ENCODE data around the gene PIEZO2.
"Not testable (repeated sequence)": the region's sequence is repeated elsewhere in the genome, so short reads cannot be mapped to it uniquely, and the experiment has no call there.

PIEZO2 gene

DNA sequence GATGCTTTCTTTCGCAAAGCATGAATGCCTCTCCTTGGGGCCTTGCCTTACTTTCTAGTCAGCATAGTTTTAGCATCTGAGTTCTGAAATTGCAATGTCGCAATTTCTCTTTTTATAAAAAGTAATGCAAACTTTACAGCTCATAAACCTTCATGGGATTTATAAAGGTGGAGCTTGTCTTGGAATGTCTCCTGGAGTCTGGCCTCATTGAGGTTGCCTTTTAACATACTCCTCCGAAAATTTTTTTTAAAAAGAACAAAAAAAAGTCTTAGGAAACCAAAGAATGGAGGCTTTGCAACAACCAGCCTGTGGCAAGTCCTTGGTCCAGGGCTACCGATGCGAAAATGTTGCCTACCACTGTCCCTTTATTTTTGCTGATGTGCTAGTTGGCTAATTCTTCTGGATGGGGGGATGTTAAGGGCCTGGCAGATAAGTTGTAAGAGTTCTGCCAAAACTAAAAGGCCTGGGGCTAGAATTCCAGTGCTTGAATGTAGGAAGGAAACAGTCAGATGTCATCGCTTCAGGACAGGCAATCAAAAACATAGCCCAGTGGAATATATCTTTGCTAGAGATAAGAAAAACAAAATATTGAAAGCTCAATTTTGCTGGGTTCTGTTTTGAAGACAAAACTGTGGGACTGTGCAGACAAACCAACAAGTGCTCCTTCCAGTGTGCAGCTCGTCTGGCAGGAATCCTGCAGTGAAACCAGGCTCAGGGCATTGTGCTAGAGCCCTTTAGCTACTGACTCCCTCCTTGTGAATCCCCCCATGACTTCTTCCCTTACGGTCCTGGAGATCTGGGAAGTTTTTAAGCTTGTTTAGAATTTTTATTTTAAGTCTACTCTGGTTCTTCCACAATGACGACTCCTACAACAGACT, 213.0 kb downstream of the PIEZO2 start:
- no peak overlapping the region for H3K27ac ChIP-seq (ENCODE audit: low read length)
- no peaks in the 10 kb centered on the region for H3K36me3 ChIP-seq (ENCODE audit: control insufficient read depth, insufficient read depth, low read length)
- H3K4me3 ChIP-seq (ENCODE audit: low read length) = no peak overlapping the region
- DNase-seq (ENCODE audit: low read depth, low spot score) = no peak
- no peaks in the 10 kb centered on the region for H3K27me3 ChIP-seq (ENCODE audit: control insufficient read depth, insufficient read depth, low read length)
- whole genome bisulfite sequencing (ENCODE audit: insufficient coverage, insufficient read length) = no CpG with 5 or more reads among the region's 9 CpGs
- no peaks in the 10 kb centered on the region for H3K9me3 ChIP-seq (ENCODE audit: control insufficient read depth, insufficient read depth, low read length)
- H3K4me1 ChIP-seq (ENCODE audit: control insufficient read depth, insufficient read depth, low read length) = no peaks in the 10 kb centered on the region

- H3K4me1 ChIP-seq (ENCODE audit: control insufficient read depth, insufficient read depth, low read length) = no peaks in the 10 kb centered on the region
- no peaks in the 10 kb centered on the region for H3K36me3 ChIP-seq (ENCODE audit: control insufficient read depth, insufficient read depth, low read length)
- H3K4me3 ChIP-seq (ENCODE audit: low read length) = no peak overlapping the region
- H3K27me3 ChIP-seq (ENCODE audit: control insufficient read depth, insufficient read depth, low read length) = no peaks in the 10 kb centered on the region
- no peak overlapping the region for H3K27ac ChIP-seq (ENCODE audit: low read length)
- no peak for DNase-seq (ENCODE audit: low read depth, low spot score)
- WGBS (ENCODE audit: insufficient coverage, insufficient read length) = no CpG with 5 or more reads among the region's 7 CpGs
- H3K9me3 ChIP-seq (ENCODE audit: control insufficient read depth, insufficient read depth, low read length) = no peaks in the 10 kb centered on the region
These were observed 213.8 kb downstream of the PIEZO2 start for GRCh38 chr18:10935588-10935987.

DNA sequence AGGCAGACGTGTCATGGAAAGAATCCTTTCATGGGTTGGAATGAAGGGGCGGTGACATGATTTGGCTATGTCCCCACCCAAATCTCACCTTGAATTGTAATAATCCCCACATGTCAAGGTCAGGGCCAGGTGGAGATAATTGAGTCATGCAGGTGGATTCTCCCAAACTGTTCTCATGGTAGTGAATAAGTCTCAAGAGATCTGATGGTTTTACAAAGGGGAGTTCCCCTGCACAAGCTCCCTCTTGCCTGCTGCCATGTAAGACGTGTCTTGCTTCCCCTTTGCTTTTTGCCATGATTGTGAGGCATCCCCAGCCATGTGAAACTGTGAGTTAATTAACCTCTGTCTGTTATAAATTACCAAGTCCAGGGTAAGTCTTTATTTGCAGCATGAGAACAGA, 215.7 kb downstream of the PIEZO2 start:
- not testable (repeated sequence) for H3K9me3 ChIP-seq (ENCODE audit: control insufficient read depth, insufficient read depth, low read length); H3K27me3 ChIP-seq (ENCODE audit: control insufficient read depth, insufficient read depth, low read length); H3K27ac ChIP-seq (ENCODE audit: low read length); H3K36me3 ChIP-seq (ENCODE audit: control insufficient read depth, insufficient read depth, low read length); H3K4me3 ChIP-seq (ENCODE audit: low read length); H3K4me1 ChIP-seq (ENCODE audit: control insufficient read depth, insufficient read depth, low read length); DNase-seq (ENCODE audit: low read depth, low spot score)
- WGBS (ENCODE audit: insufficient coverage, insufficient read length) = no CpG with 5 or more reads among the region's 3 CpGs

- H3K9me3 ChIP-seq (ENCODE audit: control insufficient read depth, insufficient read depth, low read length) = no peaks in the 10 kb centered on the region
- no peak overlapping the region for H3K27ac ChIP-seq (ENCODE audit: low read length)
- H3K27me3 ChIP-seq (ENCODE audit: control insufficient read depth, insufficient read depth, low read length) = no peaks in the 10 kb centered on the region
- no peak overlapping the region for H3K4me3 ChIP-seq (ENCODE audit: low read length)
- no CpG with 5 or more reads among the region's 2 CpGs for WGBS (ENCODE audit: insufficient coverage, insufficient read length)
- H3K4me1 ChIP-seq (ENCODE audit: control insufficient read depth, insufficient read depth, low read length) = peaks cover 1% of the 10 kb centered on the region; the same call in 1 of the 2 replicates
- no peak for DNase-seq (ENCODE audit: low read depth, low spot score)
- H3K36me3 ChIP-seq (ENCODE audit: control insufficient read depth, insufficient read depth, low read length) = no peaks in the 10 kb centered on the region
These were observed 219.3 kb downstream of the PIEZO2 start for GRCh38 chr18:10930076-10930475.

DNA sequence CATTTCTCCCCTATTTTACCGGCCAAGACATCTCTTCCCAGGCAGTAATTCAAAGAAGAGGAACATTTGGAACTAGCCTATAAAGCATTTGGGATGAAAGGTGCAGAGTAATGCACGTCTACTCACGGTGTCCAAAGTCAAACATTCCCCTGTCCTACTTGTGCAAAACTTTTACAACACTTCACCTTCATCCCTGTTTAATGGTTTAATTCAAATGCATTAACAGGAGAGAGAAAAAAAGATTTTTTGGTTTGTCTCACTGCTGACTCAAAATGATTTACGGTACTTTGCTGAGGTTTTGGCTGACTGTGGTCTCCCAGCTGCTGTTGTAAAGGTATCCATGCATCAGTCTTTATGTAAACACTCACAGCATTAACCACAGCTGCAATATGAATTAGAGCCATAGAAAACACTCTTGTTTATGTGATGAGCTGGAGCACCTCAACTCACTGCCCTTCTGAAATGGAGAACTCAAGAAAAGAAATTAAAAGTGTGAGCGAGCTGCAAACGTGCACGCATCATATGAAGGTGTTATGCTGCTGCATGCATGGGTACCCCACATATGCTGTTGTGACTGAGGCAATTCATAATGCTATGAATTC, 220.5 kb downstream of the PIEZO2 start:
- peaks cover 1% of the 10 kb centered on the region; the same call in 1 of the 2 replicates for H3K4me1 ChIP-seq (ENCODE audit: control insufficient read depth, insufficient read depth, low read length)
- no peak overlapping the region for H3K27ac ChIP-seq (ENCODE audit: low read length)
- no CpG with 5 or more reads among the region's 7 CpGs for WGBS (ENCODE audit: insufficient coverage, insufficient read length)
- H3K27me3 ChIP-seq (ENCODE audit: control insufficient read depth, insufficient read depth, low read length) = no peaks in the 10 kb centered on the region
- no peak for DNase-seq (ENCODE audit: low read depth, low spot score)
- H3K36me3 ChIP-seq (ENCODE audit: control insufficient read depth, insufficient read depth, low read length) = no peaks in the 10 kb centered on the region
- H3K4me3 ChIP-seq (ENCODE audit: low read length) = no peak overlapping the region
- no peaks in the 10 kb centered on the region for H3K9me3 ChIP-seq (ENCODE audit: control insufficient read depth, insufficient read depth, low read length)

DNA sequence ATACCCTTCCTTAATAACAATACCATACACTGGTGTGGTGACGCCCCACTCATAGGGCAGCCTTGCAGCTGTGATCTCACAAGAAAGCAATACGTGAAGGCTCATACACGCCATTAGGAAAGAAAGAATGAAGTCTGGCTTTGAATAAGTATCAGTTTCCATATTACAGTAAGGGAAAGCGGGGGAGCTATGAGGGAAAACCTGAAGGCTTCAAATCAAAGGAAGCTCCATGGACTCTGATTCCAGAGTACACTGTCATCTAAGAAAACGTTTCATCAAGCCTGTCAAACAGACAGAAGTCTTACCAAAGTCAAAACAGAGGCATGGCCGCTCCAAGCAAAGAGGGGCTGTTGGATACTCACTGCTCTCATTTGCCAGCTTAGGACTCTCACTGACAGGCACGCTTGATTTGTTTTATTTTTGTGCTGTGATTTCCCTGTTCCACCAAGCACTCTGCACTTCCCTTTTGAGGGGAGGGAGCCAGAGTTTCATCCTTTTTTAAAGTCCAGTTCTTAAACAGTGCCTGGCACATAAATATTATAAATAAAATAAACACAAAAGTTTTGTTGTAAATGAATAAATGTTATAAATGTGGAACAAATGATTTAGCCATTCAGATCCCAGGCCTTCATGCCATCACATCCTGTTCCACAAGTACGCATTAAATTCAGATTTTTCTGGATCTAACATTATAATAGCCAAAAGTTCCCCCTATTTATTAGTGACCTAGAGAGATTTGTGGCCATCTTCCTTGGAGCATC, 221.2 kb downstream of the PIEZO2 start:
- WGBS (ENCODE audit: insufficient coverage, insufficient read length) = no CpG with 5 or more reads among the region's 8 CpGs
- Histone ChIP-seq H3K4me1 (ENCODE audit: control insufficient read depth, insufficient read depth, low read length) (peaks cover 1% of the 10 kb centered on the region; the same call in 1 of the 2 replicates), H3K27me3 (ENCODE audit: control insufficient read depth, insufficient read depth, low read length) (no peaks in the 10 kb centered on the region), H3K4me3 (ENCODE audit: low read length) (no peak overlapping the region), H3K36me3 (ENCODE audit: control insufficient read depth, insufficient read depth, low read length) (no peaks in the 10 kb centered on the region), H3K9me3 (ENCODE audit: control insufficient read depth, insufficient read depth, low read length) (no peaks in the 10 kb centered on the region), H3K27ac (ENCODE audit: low read length) (no peak overlapping the region)
- no peak for DNase-seq (ENCODE audit: low read depth, low spot score)

GRCh38 chr18:10927286-10927992, 221.9 kb downstream of the PIEZO2 start:
- H3K27me3 ChIP-seq (ENCODE audit: control insufficient read depth, insufficient read depth, low read length) = no peaks in the 10 kb centered on the region
- no peaks in the 10 kb centered on the region for H3K9me3 ChIP-seq (ENCODE audit: control insufficient read depth, insufficient read depth, low read length)
- no CpG with 5 or more reads among the region's 12 CpGs for WGBS (ENCODE audit: insufficient coverage, insufficient read length)
- DNase-seq (ENCODE audit: low read depth, low spot score) = no peak
- H3K4me3 ChIP-seq (ENCODE audit: low read length) = no peak overlapping the region
- H3K27ac ChIP-seq (ENCODE audit: low read length) = no peak overlapping the region
- no peaks in the 10 kb centered on the region for H3K36me3 ChIP-seq (ENCODE audit: control insufficient read depth, insufficient read depth, low read length)
- H3K4me1 ChIP-seq (ENCODE audit: control insufficient read depth, insufficient read depth, low read length) = peaks cover 1% of the 10 kb centered on the region; the same call in 1 of the 2 replicates

DNA sequence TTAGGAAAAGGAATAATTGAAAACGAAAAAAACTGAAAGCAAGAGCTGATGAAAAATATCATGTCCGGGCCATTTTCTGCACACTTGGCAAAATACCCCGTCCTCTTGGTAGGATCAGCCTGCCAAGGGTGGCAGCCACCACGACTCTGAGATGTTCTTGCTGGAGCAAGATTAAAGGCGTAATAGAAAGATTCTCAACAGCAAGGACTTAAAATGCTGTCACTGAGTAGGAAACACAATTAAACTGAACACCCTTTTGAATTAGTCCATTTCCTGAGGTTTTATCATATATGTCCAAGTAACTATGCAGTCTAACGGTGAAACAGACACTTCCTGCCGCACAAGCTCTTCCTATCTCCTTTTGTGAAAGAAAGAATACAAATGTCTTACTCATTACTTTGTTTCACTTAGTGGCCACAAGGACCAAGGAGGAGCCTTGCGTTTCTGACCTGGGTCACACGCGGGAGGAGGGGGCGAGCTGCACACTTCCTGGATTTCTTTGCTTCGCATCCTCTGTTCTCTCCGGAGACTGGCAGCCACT, 222.7 kb downstream of the PIEZO2 start:
- Histone ChIP-seq H3K27ac (ENCODE audit: low read length) (no peak overlapping the region), H3K4me3 (ENCODE audit: low read length) (no peak overlapping the region), H3K9me3 (ENCODE audit: control insufficient read depth, insufficient read depth, low read length) (no peaks in the 10 kb centered on the region), H3K4me1 (ENCODE audit: control insufficient read depth, insufficient read depth, low read length) (peaks cover 1% of the 10 kb centered on the region; the same call in 1 of the 2 replicates), H3K27me3 (ENCODE audit: control insufficient read depth, insufficient read depth, low read length) (no peaks in the 10 kb centered on the region), H3K36me3 (ENCODE audit: control insufficient read depth, insufficient read depth, low read length) (no peaks in the 10 kb centered on the region)
- no CpG with 5 or more reads among the region's 13 CpGs for WGBS (ENCODE audit: insufficient coverage, insufficient read length)
- no peak for DNase-seq (ENCODE audit: low read depth, low spot score)

DNA sequence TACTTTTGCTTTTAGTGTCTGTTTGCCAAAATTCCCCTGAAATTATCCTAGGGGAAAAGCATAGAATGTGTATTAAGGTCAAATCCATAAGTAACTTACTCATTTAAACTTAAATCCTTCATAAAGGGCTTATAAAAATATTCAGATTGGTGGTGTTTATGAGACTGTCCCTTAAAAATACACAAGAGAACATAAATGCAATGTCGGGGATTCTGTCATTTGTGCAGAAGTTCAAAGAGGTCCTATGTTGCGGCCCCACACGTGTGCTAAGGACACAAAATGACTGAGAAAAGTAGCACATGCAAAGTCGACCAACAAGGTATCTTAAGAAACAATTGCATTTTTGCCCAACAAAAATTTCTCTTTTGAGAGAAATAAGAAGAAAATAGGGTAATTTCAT, 225.1 kb downstream of the PIEZO2 start:
- H3K27me3 ChIP-seq (ENCODE audit: control insufficient read depth, insufficient read depth, low read length) = no peaks in the 10 kb centered on the region
- H3K36me3 ChIP-seq (ENCODE audit: control insufficient read depth, insufficient read depth, low read length) = no peaks in the 10 kb centered on the region
- no peak overlapping the region for H3K4me3 ChIP-seq (ENCODE audit: low read length)
- no peaks in the 10 kb centered on the region for H3K9me3 ChIP-seq (ENCODE audit: control insufficient read depth, insufficient read depth, low read length)
- no peak overlapping the region for H3K27ac ChIP-seq (ENCODE audit: low read length)
- no peak for DNase-seq (ENCODE audit: low read depth, low spot score)
- no peaks in the 10 kb centered on the region for H3K4me1 ChIP-seq (ENCODE audit: control insufficient read depth, insufficient read depth, low read length)
- WGBS (ENCODE audit: insufficient coverage, insufficient read length) = no CpG with 5 or more reads among the region's 4 CpGs

Measured in iPS DF 6.9 (cell line).